ENCODE measurements around the gene MORN3. TPM values are rescaled to one million over a fixed set of nuclear protein-coding genes. Genes with fewer than 3 reads are reported as not detected.

The MORN3 gene
- total and polyA plus RNA-seq, 10 of the 15 experiments (the other 5 are each of a cell fraction or from before 2014, with no cell fraction given): 0.08 to 0.34 (median 0.17) TPM

DNA sequence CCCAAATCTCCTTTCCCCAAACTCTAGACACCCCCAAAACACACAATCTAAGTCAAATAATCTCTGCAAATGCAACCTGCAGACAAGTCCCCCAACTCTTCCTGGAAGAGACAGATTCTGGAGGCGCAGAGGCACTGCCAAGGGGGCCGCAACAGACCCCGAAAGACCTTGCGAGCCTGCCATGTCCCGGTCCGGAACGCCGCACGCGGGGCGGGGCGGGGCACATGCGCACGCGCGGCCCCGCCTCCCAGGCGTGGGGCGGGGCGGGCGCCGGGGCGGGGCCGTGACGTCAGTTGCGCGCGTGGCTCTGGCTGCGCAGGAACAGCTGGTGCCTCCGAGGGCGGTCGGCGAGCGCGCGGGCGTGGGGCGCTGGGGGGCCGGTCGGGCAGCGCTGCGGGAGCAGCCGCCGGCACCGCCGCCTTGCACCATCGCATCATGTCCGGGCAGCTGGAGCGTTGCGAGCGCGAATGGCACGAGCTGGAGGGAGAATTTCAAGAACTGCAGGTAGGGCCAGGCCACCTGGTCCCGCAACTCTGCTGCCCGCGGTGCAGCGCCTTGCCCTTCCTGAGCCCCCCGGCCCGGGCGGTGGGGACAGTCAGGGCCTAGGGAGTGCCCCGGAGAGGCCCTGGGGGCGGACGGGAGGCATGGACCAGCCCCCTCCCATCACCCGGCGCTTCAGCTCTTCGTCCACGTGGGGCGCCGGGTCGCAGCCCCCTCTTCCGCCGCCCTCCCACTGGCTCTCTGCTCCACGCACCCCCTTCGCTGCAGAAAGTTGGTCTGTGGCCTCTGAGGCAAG lies 43.2 kb upstream of the MORN3 start, which contains the start of gene TMEM120B:
Gene TMEM120B (plus strand): TSS at position 292 of the 796 bp plus-strand sequence. CDS start 144 bp downstream, at position 436.
- FAIRE-seq (peak; percentile 80), DNase-seq (ENCODE audit: low read depth, low spot score) (no peak), ATAC-seq (peak; percentile 86)
- intact Hi-C loops (cut with micrococcal nuclease; ENCODE audit: unreplicated experiment) (no loop called here), in situ Hi-C loops (cut with MboI) (no loop called here)
- ChIA-PET SMC1A (ENCODE audit: uncharacterized antibody, unreplicated experiment) (interaction anchor here (0.6 to 3.6 kb wide), 11 partner anchors 11 to 82 kb away, joined by 3 to 14 read pairs (median 3); no protein-coding TSS in a partner anchor), POLR2A (interaction anchor here (0.7 to 2.6 kb wide), 14 partner anchors 8 to 769 kb away, joined by 3 to 10 read pairs (median 4); partner anchors contain the start of genes PSMD9 and RHOF), CTCF (interaction anchor here (0.5 to 2.7 kb wide), 8 partner anchors 60 to 192 kb away, joined by 3 to 23 read pairs (median 4); partner anchors contain the start of genes PSMD9 and RHOF), RAD21 (ENCODE audit: unreplicated experiment) (interaction anchor here (1.0 to 4.1 kb wide), 7 partner anchors 26 to 125 kb away, joined by 3 to 32 read pairs (median 4); partner anchors contain the start of gene RHOF)
- H3K9ac ChIP-seq (ENCODE audit: control insufficient read depth, insufficient read depth, low read length): peak within 1 kb of the TSS; percentile 58
- WGBS (ENCODE audit: insufficient coverage, insufficient replicate concordance, low lambda C conversion rate, missing lambda C conversion rate): 2% methylated on average over 58 of the region's 74 CpGs
- H3K27me3 ChIP-seq (replicated peaks in 1 of 2; ENCODE audit: control insufficient read depth in 2 of 2, insufficient read depth in 2 of 2, low read length in 1 of 2): no peaks in the 10 kb centered on the region
- no peaks in the 10 kb centered on the region for H4K20me1 ChIP-seq (ENCODE audit: control insufficient read depth, insufficient read depth)
- BruUV-seq (replicated peaks): no TSS peak
- no peaks in the 10 kb centered on the region for H3K36me3 ChIP-seq (ENCODE audit: control insufficient read depth in 2 of 2, insufficient read depth in 2 of 2, low read length in 1 of 2)
- H3K27ac ChIP-seq (ENCODE audit: control insufficient read depth, insufficient read depth): peak within 1 kb of the TSS; percentile 32
- H2AFZ ChIP-seq (ENCODE audit: control insufficient read depth, low read depth, low read length): peak within 1 kb of the TSS; percentile 87
- peaks cover 14% of the 10 kb centered on the region for H3K79me2 ChIP-seq (ENCODE audit: control insufficient read depth, insufficient read depth, low read length)
- H3K4me2 ChIP-seq (ENCODE audit: control insufficient read depth, insufficient read depth): peak within 1 kb of the TSS; percentile 99
- no peaks in the 10 kb centered on the region for H3K9me3 ChIP-seq (replicated peaks; ENCODE audit: control insufficient read depth, insufficient read depth, low read length)
- H3K4me1 ChIP-seq (ENCODE audit: control insufficient read depth, insufficient read depth, low read length): peaks cover 16% of the 10 kb centered on the region; the same call in 1 of the 2 replicates
- H3K4me3 ChIP-seq: peak within 1 kb of the TSS; percentile 85
- TF ChIP-seq TAF1 (IDR thresholded peaks at IDR 0.05; ENCODE audit: borderline replicate concordance, low read depth, low read length) (peak; percentile 31; the same call in 1 of the 2 replicates), MTA3 (IDR thresholded peaks at IDR 0.05; ENCODE audit: borderline replicate concordance, low read length) (no peak), FOS (IDR thresholded peaks at IDR 0.05; ENCODE audit: borderline replicate concordance, extremely low read depth, insufficient read length) (no peak), EGR1 (IDR thresholded peaks at IDR 0.05; ENCODE audit: borderline replicate concordance in 1 of 2, low read depth in 2 of 2, low read length in 2 of 2) (peak in 1 of 2 experiments; percentile 72; a peak in 1 of 3 replicates), USF1 (IDR thresholded peaks at IDR 0.05; ENCODE audit: borderline replicate concordance, extremely low read length, insufficient read depth, low read depth, low read length) (no peak), RAD21 (IDR thresholded peaks at IDR 0.05; ENCODE audit: insufficient read depth, low read depth, low read length) (no peak), SREBF1 (IDR thresholded peaks at IDR 0.05; ENCODE audit: low read length) (no peak), SMAD5 (IDR thresholded peaks at IDR 0.05; ENCODE audit: low read depth) (no peak), MXI1 (IDR thresholded peaks at IDR 0.05; ENCODE audit: low read depth, low read length) (peak; percentile 84), USF2 (IDR thresholded peaks at IDR 0.05; ENCODE audit: borderline replicate concordance, low read depth, low read length) (no peak)
- TF ChIP-seq, protein P1, sequence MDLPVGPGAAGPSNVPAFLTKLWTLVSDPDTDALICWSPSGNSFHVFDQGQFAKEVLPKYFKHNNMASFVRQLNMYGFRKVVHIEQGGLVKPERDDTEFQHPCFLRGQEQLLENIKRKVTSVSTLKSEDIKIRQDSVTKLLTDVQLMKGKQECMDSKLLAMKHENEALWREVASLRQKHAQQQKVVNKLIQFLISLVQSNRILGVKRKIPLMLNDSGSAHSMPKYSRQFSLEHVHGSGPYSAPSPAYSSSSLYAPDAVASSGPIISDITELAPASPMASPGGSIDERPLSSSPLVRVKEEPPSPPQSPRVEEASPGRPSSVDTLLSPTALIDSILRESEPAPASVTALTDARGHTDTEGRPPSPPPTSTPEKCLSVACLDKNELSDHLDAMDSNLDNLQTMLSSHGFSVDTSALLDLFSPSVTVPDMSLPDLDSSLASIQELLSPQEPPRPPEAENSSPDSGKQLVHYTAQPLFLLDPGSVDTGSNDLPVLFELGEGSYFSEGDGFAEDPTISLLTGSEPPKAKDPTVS (IDR thresholded peaks at IDR 0.05; ENCODE audit: low read depth, low read length): no peak
- TF ChIP-seq, protein P2, sequence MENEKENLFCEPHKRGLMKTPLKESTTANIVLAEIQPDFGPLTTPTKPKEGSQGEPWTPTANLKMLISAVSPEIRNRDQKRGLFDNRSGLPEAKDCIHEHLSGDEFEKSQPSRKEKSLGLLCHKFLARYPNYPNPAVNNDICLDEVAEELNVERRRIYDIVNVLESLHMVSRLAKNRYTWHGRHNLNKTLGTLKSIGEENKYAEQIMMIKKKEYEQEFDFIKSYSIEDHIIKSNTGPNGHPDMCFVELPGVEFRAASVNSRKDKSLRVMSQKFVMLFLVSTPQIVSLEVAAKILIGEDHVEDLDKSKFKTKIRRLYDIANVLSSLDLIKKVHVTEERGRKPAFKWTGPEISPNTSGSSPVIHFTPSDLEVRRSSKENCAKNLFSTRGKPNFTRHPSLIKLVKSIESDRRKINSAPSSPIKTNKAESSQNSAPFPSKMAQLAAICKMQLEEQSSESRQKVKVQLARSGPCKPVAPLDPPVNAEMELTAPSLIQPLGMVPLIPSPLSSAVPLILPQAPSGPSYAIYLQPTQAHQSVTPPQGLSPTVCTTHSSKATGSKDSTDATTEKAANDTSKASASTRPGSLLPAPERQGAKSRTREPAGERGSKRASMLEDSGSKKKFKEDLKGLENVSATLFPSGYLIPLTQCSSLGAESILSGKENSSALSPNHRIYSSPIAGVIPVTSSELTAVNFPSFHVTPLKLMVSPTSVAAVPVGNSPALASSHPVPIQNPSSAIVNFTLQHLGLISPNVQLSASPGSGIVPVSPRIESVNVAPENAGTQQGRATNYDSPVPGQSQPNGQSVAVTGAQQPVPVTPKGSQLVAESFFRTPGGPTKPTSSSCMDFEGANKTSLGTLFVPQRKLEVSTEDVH (IDR thresholded peaks at IDR 0.05; ENCODE audit: low read depth, partially characterized antibody): no peak
- TF ChIP-seq, protein P3, sequence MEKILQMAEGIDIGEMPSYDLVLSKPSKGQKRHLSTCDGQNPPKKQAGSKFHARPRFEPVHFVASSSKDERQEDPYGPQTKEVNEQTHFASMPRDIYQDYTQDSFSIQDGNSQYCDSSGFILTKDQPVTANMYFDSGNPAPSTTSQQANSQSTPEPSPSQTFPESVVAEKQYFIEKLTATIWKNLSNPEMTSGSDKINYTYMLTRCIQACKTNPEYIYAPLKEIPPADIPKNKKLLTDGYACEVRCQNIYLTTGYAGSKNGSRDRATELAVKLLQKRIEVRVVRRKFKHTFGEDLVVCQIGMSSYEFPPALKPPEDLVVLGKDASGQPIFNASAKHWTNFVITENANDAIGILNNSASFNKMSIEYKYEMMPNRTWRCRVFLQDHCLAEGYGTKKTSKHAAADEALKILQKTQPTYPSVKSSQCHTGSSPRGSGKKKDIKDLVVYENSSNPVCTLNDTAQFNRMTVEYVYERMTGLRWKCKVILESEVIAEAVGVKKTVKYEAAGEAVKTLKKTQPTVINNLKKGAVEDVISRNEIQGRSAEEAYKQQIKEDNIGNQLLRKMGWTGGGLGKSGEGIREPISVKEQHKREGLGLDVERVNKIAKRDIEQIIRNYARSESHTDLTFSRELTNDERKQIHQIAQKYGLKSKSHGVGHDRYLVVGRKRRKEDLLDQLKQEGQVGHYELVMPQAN (conservative IDR thresholded peaks at IDR 0.05): peak; percentile 97
